GM23338 (cell line): ENCODE results near the gene MAPK11. TPM values are rescaled to one million over a fixed set of nuclear protein-coding genes. Genes with fewer than 3 reads are reported as not detected.

ENCODE experiments used
- ATAC-seq: fragments of 200-7000 bp; cut with Tn5 transposase; 3 replicates; pipeline ENCODE4 v1.9.1; 2020
- DNase-seq: peaks from one replicate; pipeline ENCODE4 v3.0.0-alpha.2; 2015; ENCODE audit warnings: low spot score
- H2AFZ ChIP-seq: fragments of 200-600 bp; sonication (generic); 2 replicates; pipeline ENCODE4 v1.8.0; 2016; ENCODE audit warnings: antibody characterized with exemption, mild to moderate bottlenecking, moderate library complexity
- H3F3A ChIP-seq: fragments of 200-600 bp; sonication (generic); replicated peaks from 2 replicates; pipeline ENCODE4 v1.8.0; 2017; ENCODE audit warnings: antibody characterized with exemption, mixed run types, low read depth
- H3K27ac ChIP-seq: fragments of 200-600 bp; sonication (generic); 2 replicates; pipeline ENCODE4 v1.6.1; 2016; ENCODE audit warnings: low read depth
- H3K27me3 ChIP-seq: fragments of 200-600 bp; sonication (generic); 2 replicates; pipeline ENCODE4 v1.8.0; 2016; ENCODE audit warnings: mild to moderate bottlenecking, mixed run types, moderate library complexity; ENCODE audit not compliant: insufficient read depth
- H3K36me3 ChIP-seq: fragments of 200-600 bp; sonication (generic); 2 replicates; pipeline ENCODE4 v1.8.0; 2016; ENCODE audit warnings: mild to moderate bottlenecking; ENCODE audit not compliant: insufficient read depth
- H3K4me1 ChIP-seq: fragments of 200-600 bp; sonication (generic); 2 replicates; pipeline ENCODE4 v1.8.0; 2016; ENCODE audit warnings: mild to moderate bottlenecking, moderate library complexity; ENCODE audit not compliant: insufficient read depth
- H3K4me2 ChIP-seq: fragments of 200-600 bp; sonication (generic); 2 replicates; pipeline ENCODE4 v1.7.1; 2017; ENCODE audit warnings: mixed run types
- H3K4me3 ChIP-seq: fragments of 200-600 bp; sonication (generic); 2 replicates; pipeline ENCODE4 v1.6.1; 2016; ENCODE audit warnings: mixed run types
- H3K79me2 ChIP-seq: fragments of 200-600 bp; sonication (generic); replicated peaks from 2 replicates; pipeline ENCODE4 v1.8.0; 2017; ENCODE audit warnings: mild to moderate bottlenecking; ENCODE audit not compliant: insufficient read depth
- H3K9me2 ChIP-seq: fragments of 200-600 bp; sonication (generic); 2 replicates; pipeline ENCODE4 v1.8.0; 2017; ENCODE audit not compliant: insufficient read depth
- H4K20me1 ChIP-seq: fragments of 200-600 bp; sonication (generic); replicated peaks from 2 replicates; pipeline ENCODE4 v1.8.0; 2017; ENCODE audit warnings: mild to moderate bottlenecking; ENCODE audit not compliant: insufficient read depth
- H3K27ac Mint-ChIP-seq: 2 replicates; pipeline ENCODE4 v1.8.0; 2020; ENCODE audit warnings: inconsistent platforms, mild to moderate bottlenecking, moderate library complexity, mixed read lengths
- H3K27me3 Mint-ChIP-seq: 3 replicates; pipeline ENCODE4 v1.8.0; 2022; ENCODE audit warnings: low read depth, mild to moderate bottlenecking, moderate library complexity, mixed read lengths, inconsistent platforms; ENCODE audit not compliant: insufficient read depth, poor library complexity
- H3K36me3 Mint-ChIP-seq: 3 replicates; pipeline ENCODE4 v1.8.0; 2021; ENCODE audit warnings: low read depth, mild to moderate bottlenecking, inconsistent platforms, moderate library complexity, mixed read lengths
- H3K4me1 Mint-ChIP-seq: 3 replicates; pipeline ENCODE4 v1.8.0; 2020; ENCODE audit warnings: mild to moderate bottlenecking, inconsistent platforms, mixed read lengths
- H3K4me3 Mint-ChIP-seq: 3 replicates; pipeline ENCODE4 v1.8.0; 2021; ENCODE audit warnings: moderate library complexity, mild to moderate bottlenecking, inconsistent platforms, mixed read lengths
- H3K9me3 Mint-ChIP-seq: 3 replicates; pipeline ENCODE4 v1.8.0; 2020; ENCODE audit warnings: moderate library complexity, mild to moderate bottlenecking, inconsistent platforms, mixed read lengths
- CREB1 ChIP-seq: fragments of 250-450 bp; sonication (Bioruptor Pico); IDR thresholded peaks from 2 replicates; pipeline ENCODE4 v1.5.0; 2020; ENCODE audit warnings: low read depth, mild to moderate bottlenecking, moderate library complexity
- EZH2 ChIP-seq: fragments of 200-600 bp; sonication (generic); IDR thresholded peaks from one replicate; pipeline ENCODE4 v1.8.0; 2017; ENCODE audit warnings: antibody characterized with exemption, mild to moderate bottlenecking, low read depth; ENCODE audit not compliant: unreplicated experiment
- EZH2phosphoT487 ChIP-seq: fragments of 200-600 bp; sonication (generic); IDR thresholded peaks from one replicate; pipeline ENCODE4 v1.8.1; 2018; ENCODE audit warnings: antibody characterized with exemption; ENCODE audit not compliant: unreplicated experiment
- JUNB ChIP-seq: IDR thresholded peaks from one replicate; pipeline ENCODE4 v1.6.1; 2016; ENCODE audit warnings: antibody characterized with exemption; ENCODE audit not compliant: unreplicated experiment
- NANOG ChIP-seq: IDR thresholded peaks from 2 replicates; pipeline ENCODE4 v1.6.1; 2016; ENCODE audit warnings: antibody characterized with exemption, borderline replicate concordance
- POLR2AphosphoS5 ChIP-seq: IDR thresholded peaks from 2 replicates; pipeline ENCODE4 v1.6.1; 2016; ENCODE audit warnings: antibody characterized with exemption, low read depth
- STAT1 ChIP-seq: IDR thresholded peaks from one replicate; pipeline ENCODE4 v1.6.1; 2016; ENCODE audit warnings: antibody characterized with exemption; ENCODE audit not compliant: unreplicated experiment
- ZNF114 ChIP-seq: fragments of 250-450 bp; sonication (Bioruptor Pico); IDR thresholded peaks from 2 replicates; pipeline ENCODE4 v1.5.0; 2020; ENCODE audit warnings: mild to moderate bottlenecking, moderate library complexity
- ZNF331 ChIP-seq: fragments of 250-450 bp; sonication (Bioruptor Pico); IDR thresholded peaks from 2 replicates; pipeline ENCODE4 v1.5.0; 2020; ENCODE audit warnings: low read depth, mild to moderate bottlenecking, moderate library complexity
- polyA plus RNA-seq: library from polyadenylated mRNA; unstranded; fragments of >200 nt; fragmentation: Nextera tagmentation; extraction: Ambion mirVana; gene quantifications from 2 replicates; pipeline ENCODE4 v1.2.1, GENCODE V29; 2016
- total RNA-seq: library from RNA; depleted of rRNA; stranded (reverse); fragments of >200 nt; shearing (Covaris generic); gene quantifications from 2 replicates; pipeline ENCODE4 v1.2.3, GENCODE V29; 2014
- TF ChIP-seq, protein P1 (sequence below), 2 experiments: fragments of 200-600 bp in 1 of 2; sonication (generic) in 1 of 2; conservative IDR thresholded peaks; 2 replicates each; pipeline versions ENCODE4 v1.5.1 to v1.6.1; 2016 to 2017; ENCODE audit warnings: antibody characterized with exemption in 2 of 2, low read depth in 2 of 2, mild to moderate bottlenecking in 2 of 2, moderate library complexity in 1 of 2
- TF ChIP-seq, protein P2 (sequence below): fragments of 250-450 bp; sonication (Bioruptor Pico); IDR thresholded peaks from 2 replicates; pipeline ENCODE4 v1.5.0; 2020; ENCODE audit warnings: mild to moderate bottlenecking, moderate library complexity

The MAPK11 gene
- total and polyA plus RNA-seq, 2 experiments from 2014 or later, result 0.34 to 1.9 TPM

DNA sequence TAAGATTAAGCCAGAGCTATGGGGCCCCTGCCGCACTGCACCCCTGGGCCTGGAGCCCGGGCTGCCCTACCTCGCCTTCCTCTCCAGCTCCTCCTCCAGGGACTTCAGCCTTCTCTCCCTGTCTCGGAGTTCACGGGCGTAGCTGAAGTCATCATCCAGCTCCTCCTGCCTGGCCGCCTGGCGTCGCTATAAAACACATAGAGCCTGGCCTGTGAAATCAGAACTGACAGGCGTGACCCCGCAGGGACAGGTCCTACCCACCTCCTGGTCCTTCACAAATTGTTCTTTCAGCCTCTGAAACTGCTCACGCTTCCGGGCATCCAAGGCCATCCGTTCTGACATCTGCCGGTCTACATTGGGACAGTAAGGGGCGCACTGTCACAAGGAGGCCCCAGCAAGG, 46.1 kb downstream of the MAPK11 start:
- ATAC-seq (no peak), DNase-seq (no peak)
- no peak overlapping the region for H3K27ac ChIP-seq
- no peaks in the 10 kb centered on the region for H3K27me3 ChIP-seq
- no peaks in the 10 kb centered on the region for H3F3A ChIP-seq
- no peak overlapping the region for H3K4me2 ChIP-seq
- peaks cover 36% of the 10 kb centered on the region for H3K36me3 Mint-ChIP-seq
- no peaks in the 10 kb centered on the region for H3K79me2 ChIP-seq
- peaks cover 2% of the 10 kb centered on the region; the same call in 1 of the 3 replicates for H3K4me1 Mint-ChIP-seq
- TF ChIP-seq POLR2AphosphoS5 (no peak), STAT1 (no peak), JUNB (no peak), EZH2 (no peak), NANOG (no peak)
- TF ChIP-seq, protein P1, sequence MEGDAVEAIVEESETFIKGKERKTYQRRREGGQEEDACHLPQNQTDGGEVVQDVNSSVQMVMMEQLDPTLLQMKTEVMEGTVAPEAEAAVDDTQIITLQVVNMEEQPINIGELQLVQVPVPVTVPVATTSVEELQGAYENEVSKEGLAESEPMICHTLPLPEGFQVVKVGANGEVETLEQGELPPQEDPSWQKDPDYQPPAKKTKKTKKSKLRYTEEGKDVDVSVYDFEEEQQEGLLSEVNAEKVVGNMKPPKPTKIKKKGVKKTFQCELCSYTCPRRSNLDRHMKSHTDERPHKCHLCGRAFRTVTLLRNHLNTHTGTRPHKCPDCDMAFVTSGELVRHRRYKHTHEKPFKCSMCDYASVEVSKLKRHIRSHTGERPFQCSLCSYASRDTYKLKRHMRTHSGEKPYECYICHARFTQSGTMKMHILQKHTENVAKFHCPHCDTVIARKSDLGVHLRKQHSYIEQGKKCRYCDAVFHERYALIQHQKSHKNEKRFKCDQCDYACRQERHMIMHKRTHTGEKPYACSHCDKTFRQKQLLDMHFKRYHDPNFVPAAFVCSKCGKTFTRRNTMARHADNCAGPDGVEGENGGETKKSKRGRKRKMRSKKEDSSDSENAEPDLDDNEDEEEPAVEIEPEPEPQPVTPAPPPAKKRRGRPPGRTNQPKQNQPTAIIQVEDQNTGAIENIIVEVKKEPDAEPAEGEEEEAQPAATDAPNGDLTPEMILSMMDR (conservative IDR thresholded peaks at IDR 0.05; ENCODE audit: low read depth in 2 of 2), result no peak; a peak in 1 of 4 replicates
- H4K20me1 ChIP-seq, result peaks cover 5% of the 10 kb centered on the region; the same call in 1 of the 2 replicates
- no peak overlapping the region for H3K4me3 ChIP-seq
- H3K9me3 Mint-ChIP-seq, result no peaks in the 10 kb centered on the region
- no peak overlapping the region for H3K27ac Mint-ChIP-seq
- H3K36me3 ChIP-seq, result no peaks in the 10 kb centered on the region
- no peak overlapping the region for H3K4me3 Mint-ChIP-seq
- H3K4me1 ChIP-seq, result no peaks in the 10 kb centered on the region
- no peak overlapping the region for H2AFZ ChIP-seq
- H3K9me2 ChIP-seq, result no peaks in the 10 kb centered on the region
- peaks cover 7% of the 10 kb centered on the region for H3K27me3 Mint-ChIP-seq

DNA sequence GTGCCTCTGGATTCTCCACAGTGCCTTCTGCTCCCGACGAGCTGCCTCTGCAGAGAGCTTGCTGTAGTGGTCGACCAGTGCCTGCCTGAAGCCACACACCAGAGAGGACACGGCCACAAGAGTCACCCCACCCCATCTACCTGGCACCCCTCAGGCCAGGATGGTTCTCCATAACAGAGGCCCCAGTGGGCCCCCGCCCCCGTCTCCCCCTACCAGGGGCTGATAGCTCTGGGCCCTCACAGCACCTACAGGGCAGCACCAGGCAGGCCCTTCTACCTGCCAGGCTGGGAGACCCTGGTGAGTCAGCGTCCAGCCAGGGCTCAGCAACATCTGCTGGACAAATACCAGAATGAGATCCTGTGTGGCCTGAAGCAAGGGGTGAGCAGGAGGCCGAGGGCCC, 47.7 kb downstream of the MAPK11 start:
- no peak overlapping the region for H3K4me2 ChIP-seq
- Mint-ChIP-seq H3K9me3 (no peaks in the 10 kb centered on the region), H3K36me3 (peaks cover 49% of the 10 kb centered on the region), H3K4me1 (peaks cover 2% of the 10 kb centered on the region; the same call in 1 of the 3 replicates), H3K27me3 (peaks cover 7% of the 10 kb centered on the region), H3K4me3 (no peak overlapping the region), H3K27ac (no peak overlapping the region)
- DNase-seq (no peak), ATAC-seq (no peak)
- no peaks in the 10 kb centered on the region for H3K9me2 ChIP-seq
- H3K27me3 ChIP-seq, result no peaks in the 10 kb centered on the region
- H3K36me3 ChIP-seq, result no peaks in the 10 kb centered on the region
- no peaks in the 10 kb centered on the region; the same call in 1 of the 2 replicates for H3K4me1 ChIP-seq
- H3F3A ChIP-seq, result no peaks in the 10 kb centered on the region
- no peak overlapping the region for H3K4me3 ChIP-seq
- no peak overlapping the region for H3K27ac ChIP-seq
- no peaks in the 10 kb centered on the region for H3K79me2 ChIP-seq
- H4K20me1 ChIP-seq, result peaks cover 5% of the 10 kb centered on the region; the same call in 1 of the 2 replicates
- no peak overlapping the region for H2AFZ ChIP-seq
- TF ChIP-seq, protein P2, sequence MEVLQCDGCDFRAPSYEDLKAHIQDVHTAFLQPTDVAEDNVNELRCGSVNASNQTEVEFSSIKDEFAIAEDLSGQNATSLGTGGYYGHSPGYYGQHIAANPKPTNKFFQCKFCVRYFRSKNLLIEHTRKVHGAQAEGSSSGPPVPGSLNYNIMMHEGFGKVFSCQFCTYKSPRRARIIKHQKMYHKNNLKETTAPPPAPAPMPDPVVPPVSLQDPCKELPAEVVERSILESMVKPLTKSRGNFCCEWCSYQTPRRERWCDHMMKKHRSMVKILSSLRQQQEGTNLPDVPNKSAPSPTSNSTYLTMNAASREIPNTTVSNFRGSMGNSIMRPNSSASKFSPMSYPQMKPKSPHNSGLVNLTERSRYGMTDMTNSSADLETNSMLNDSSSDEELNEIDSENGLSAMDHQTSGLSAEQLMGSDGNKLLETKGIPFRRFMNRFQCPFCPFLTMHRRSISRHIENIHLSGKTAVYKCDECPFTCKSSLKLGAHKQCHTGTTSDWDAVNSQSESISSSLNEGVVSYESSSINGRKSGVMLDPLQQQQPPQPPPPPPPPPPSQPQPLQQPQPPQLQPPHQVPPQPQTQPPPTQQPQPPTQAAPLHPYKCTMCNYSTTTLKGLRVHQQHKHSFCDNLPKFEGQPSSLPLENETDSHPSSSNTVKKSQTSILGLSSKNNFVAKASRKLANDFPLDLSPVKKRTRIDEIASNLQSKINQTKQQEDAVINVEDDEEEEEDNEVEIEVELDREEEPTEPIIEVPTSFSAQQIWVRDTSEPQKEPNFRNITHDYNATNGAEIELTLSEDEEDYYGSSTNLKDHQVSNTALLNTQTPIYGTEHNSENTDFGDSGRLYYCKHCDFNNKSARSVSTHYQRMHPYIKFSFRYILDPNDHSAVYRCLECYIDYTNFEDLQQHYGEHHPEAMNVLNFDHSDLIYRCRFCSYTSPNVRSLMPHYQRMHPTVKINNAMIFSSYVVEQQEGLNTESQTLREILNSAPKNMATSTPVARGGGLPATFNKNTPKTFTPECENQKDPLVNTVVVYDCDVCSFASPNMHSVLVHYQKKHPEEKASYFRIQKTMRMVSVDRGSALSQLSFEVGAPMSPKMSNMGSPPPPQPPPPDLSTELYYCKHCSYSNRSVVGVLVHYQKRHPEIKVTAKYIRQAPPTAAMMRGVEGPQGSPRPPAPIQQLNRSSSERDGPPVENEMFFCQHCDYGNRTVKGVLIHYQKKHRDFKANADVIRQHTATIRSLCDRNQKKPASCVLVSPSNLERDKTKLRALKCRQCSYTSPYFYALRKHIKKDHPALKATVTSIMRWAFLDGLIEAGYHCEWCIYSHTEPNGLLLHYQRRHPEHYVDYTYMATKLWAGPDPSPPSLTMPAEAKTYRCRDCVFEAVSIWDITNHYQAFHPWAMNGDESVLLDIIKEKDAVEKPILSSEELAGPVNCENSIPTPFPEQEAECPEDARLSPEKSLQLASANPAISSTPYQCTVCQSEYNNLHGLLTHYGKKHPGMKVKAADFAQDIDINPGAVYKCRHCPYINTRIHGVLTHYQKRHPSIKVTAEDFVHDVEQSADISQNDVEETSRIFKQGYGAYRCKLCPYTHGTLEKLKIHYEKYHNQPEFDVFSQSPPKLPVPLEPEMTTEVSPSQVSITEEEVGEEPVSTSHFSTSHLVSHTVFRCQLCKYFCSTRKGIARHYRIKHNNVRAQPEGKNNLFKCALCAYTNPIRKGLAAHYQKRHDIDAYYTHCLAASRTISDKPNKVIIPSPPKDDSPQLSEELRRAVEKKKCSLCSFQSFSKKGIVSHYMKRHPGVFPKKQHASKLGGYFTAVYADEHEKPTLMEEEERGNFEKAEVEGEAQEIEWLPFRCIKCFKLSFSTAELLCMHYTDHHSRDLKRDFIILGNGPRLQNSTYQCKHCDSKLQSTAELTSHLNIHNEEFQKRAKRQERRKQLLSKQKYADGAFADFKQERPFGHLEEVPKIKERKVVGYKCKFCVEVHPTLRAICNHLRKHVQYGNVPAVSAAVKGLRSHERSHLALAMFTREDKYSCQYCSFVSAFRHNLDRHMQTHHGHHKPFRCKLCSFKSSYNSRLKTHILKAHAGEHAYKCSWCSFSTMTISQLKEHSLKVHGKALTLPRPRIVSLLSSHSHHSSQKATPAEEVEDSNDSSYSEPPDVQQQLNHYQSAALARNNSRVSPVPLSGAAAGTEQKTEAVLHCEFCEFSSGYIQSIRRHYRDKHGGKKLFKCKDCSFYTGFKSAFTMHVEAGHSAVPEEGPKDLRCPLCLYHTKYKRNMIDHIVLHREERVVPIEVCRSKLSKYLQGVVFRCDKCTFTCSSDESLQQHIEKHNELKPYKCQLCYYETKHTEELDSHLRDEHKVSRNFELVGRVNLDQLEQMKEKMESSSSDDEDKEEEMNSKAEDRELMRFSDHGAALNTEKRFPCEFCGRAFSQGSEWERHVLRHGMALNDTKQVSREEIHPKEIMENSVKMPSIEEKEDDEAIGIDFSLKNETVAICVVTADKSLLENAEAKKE (CRISPR knock-in tag), result no peak
- TF ChIP-seq CREB1 (CRISPR knock-in tag) (no peak), JUNB (no peak), ZNF114 (CRISPR knock-in tag) (no peak), EZH2 (no peak), NANOG (no peak), POLR2AphosphoS5 (no peak), EZH2phosphoT487 (no peak), STAT1 (no peak), ZNF331 (no peak)
